CD4-positive, alpha-beta T cell treated with Interleukin-4 for 1 hour (primary cell): ENCODE results near the gene FUT7.

Experiments
- DNase-seq, 2 donors: peaks; one replicate each; pipeline ENCODE4 v3.0.0-alpha.2; 2020 to 2022

Gene FUT7

GRCh38 chr9:137030538-137031527, 1.1 kb downstream of the FUT7 start:
- DNase-seq: peak; percentile 52 to 64

DNA sequence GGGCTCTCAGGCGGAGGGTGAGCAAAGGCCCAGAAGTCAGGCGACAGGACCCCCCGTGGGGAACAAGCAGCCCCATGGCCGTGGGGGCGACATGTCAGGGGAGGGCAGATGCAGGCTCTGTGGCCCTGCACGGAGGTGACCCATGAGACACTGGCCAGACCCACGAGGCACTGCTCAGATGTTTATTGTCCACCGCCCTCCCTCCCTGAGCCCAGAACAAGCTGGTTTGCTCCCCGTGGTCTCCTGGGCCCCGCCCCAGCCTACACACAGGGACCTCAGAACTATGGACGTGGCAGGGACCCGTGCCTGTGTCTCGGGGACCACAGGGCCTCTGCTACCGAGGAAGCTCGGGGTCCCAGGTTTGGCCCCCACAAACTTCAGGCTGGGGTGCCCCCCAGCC, 1.9 kb downstream of the FUT7 start:
- no peak for DNase-seq

- peak; percentile 68 to 73 for DNase-seq
Measured at GRCh38 chr9:137029058-137029936, 2.6 kb downstream of the FUT7 start.

DNA sequence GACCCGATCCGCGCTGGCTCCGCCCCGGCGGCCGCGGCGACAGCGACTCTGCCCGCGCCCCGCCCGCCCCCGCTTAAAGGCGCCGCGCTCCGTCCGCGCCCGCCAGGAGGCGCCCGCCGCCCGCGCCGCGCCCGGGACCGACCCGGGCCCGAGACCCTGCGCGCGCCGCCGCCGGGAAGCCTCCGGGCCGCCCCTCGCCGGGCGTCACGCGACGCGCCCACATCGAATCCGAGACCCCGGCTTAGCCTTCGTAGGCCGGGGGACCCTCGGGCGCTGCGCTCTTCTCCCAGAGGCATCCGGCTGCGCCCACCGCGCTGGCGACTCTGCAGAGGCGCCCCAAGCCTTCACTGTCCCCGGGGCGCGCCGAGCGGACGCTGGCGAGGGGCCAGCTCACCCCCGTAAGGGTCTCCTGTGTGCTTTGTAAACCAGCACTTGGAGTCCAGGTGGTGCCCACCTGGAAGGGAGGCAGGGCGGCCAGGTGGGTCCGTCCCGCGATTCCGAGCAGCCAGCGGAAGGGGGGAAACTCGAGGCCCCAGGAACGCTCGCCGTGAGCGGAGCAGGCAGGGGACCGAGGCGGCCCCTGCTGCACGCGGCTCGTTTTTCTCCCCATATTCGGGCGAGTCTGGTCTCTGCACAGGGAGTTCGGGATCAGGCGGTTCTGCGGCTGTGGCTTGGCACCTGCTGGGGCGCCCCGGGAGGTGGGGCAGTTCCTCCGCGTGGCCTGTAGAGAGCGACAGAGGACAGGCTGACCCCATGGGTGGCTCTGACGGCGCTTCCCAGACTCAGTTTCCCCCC, 3.4 kb downstream of the FUT7 start:
- DNase-seq: peak; percentile 63 to 72

GRCh38 chr9:137027369-137028262, 4.3 kb downstream of the FUT7 start, which contains the start of gene ABCA2:
Gene ABCA2, minus strand, starts transcription at chr9:137028237. Its CDS starts 97 bp downstream, at chr9:137028140.
- DNase-seq: no peak

DNA sequence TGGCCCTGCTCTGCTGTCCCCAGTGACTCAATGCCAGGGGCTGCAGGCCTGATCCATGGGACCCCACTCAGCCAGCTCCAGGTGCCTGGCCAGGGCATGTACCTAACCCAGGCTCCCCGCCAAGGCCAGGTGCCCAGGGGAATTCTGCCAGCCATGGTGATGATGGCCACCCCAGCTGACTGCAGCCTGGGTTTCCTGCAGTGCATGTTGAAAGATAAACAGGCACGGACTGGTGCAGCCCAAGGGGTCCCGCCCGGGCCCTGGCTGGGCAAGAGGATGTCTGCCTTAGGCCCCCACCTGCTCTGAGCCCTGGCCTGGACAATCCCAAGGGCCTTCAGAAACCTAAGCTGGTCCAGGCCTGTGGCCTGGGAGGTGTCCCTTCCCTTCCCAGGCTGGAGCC, 5.1 kb downstream of the FUT7 start:
- DNase-seq: no peak

GRCh38 chr9:137026384-137026783, 5.5 kb downstream of the FUT7 start:
- DNase-seq: no peak

DNA sequence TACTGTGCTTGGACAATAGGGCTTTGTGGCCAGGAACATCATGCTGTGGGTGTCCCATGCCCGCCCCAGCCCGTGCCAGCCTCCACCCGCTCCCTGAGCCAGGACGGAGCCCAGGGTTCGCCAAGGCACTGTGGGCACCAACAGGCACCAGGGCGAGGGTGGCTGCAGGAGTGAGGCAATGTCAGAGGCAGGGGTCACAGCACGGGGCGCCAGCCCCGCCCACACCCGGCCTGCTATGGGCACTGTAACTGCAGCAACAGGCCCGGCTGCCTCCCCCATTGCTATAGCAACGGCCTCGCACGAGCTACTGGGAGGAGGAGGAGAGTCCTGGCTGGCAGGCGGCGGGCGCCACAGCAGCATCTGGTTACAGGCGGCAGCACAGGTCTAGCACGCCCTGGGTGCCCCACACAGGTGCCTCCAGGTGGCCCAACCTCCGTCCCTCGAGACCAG, 6.3 kb downstream of the FUT7 start:
- DNase-seq: peak in 1 of 2 donors; percentile 48

DNA sequence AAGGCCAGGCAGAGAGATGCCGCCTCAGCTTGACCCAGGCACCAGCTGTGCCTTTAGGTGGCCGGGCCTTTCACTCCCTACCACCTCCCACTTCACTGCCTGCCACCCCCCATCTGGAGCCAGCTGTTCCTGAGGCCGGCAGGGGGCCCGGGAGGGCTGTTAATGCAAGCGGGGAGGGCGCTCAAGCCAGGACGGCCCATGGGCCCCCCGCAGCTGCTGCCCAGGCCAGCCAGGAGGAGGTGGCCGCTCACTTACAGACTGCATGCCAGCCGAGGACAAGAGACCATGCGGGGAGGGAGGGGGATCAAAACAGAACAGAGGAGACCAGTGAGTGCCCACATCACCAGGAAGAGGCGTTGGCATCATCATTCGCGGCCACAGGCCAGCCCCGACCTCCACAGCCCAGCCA, 8.3 kb downstream of the FUT7 start:
- DNase-seq: no peak

- no peak for DNase-seq
Measured at GRCh38 chr9:137023157-137023556, 8.7 kb downstream of the FUT7 start.

DNA sequence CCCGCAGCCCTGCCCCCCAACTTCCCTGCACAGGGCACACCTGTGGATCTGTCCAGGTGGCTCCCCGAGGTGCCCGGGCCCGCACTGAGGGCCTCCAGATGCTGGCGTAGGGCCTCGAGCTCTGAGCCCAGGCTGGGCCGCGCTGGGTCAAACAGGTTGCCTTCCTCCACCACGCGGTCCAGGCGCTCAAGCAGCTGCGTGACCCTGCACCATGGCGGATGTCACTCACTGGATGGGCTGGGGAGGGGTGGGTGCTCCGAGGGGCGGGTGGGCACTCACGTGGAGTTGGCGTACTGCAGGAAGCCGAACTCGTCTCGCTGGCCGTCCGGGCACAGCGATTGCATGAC, 9.3 kb downstream of the FUT7 start:
- DNase-seq: no peak

DNA sequence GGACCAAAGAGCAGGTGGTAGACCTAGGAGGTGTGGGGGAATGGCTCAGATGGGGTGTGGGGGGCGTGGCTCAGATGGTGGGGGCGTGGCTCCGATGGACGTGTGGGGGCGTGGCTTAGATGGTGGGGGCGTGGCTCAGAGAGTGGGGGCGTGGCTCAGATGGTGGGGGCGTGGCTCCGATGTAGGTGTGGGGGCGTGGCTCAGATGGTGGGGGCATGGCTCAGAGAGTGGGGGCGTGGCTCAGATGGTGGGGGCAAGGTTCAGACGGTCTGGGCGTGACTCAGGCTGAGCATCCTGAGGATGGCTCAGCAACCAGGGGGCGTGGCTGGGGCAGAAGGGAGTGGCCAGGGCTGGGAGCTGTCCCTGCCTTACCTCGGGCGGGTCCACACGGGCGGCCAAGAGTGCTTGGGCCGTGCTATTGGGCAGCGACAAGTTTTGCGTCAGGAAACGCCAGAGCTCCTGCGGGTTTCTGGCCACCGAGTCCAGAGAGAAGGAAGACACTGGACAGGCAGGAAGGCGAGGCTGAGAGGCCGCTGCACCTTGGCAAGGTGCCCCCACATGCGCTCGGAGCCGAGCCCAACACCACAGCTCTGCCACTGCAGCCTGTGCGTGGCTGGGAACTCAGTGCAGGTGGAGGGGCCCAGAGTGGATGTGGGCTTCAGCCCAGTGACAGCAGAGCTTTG, 9.8 kb downstream of the FUT7 start:
- peak; percentile 76 to 77 for DNase-seq

GRCh38 chr9:137021568-137021978, 10.3 kb downstream of the FUT7 start:
- no peak for DNase-seq

- DNase-seq: no peak
Measured at GRCh38 chr9:137020771-137021567, 10.9 kb downstream of the FUT7 start.

- DNase-seq: no peak
Measured at GRCh38 chr9:137019891-137020683, 11.8 kb downstream of the FUT7 start.

DNA sequence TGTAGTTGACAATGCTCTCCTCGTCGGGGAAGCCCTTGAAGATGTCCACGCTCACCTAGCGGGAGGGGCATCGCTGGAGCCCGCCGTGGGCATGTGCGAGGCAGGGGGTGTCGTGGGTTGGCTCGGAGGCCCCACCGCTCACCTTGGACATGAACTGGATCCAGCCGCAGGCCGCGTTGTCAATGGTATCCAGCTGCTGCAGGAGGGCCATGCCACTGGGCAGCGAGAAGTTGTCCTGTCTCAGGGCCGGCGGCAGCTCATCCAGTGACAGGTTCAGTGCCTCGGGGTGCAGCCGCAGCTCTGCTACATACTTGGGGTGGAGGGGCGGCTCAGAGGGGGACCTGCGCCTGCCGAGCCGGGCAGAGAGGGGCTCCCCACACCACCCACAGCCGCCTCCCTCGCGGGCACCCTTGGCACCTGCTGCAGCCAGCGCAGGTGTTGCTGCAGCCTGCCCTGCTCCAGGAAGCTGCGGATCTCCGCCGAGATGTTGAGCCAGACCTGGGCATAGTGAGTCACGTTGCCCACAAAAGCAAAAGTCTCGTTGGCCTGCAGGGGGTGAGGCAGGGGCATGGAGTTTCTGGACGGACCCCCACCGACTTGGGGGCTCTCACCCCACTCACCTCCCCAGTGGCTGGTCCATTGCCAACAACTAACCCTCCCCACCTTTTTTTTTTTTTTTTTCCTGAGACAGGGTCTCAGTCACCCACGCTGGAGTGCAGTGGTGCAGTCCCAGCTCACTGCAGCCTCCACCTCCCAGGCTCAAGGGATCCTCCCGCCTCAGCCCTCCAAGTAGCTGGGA, 12.9 kb downstream of the FUT7 start:
- no peak for DNase-seq

DNA sequence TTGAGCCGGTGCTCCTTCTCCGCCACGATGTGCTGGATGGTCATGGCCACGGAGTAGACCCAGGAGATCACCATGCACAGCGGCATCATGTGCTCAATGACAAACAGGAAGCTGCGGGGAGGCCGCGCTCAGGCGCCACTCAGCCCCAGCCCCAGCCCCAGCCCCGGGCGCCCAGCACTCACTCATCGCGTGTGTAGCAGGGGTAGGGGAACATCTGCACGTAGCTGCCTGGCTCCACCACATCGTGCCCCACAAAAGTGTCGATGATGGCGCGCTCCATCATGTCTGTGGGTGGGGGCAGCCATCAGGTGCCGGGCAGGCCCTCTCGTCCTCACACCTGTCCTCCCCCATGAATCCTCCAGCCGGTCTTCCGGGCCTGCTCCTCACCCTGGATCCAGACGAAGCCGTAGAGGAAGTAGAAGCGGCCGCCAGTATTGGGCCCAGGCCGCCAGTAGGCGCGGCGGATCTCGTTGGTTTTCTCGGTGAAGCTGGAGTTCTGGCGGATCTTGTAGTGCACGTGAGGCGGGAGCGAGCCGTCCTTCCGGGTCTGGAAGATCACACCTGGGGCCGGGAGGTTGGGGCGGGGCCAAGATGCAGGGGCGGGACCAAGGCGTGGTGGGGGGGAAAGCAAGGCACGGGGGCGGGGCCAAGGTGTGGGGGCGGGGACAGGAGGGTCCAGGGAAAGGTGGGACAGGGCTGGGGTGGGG, 13.9 kb downstream of the FUT7 start:
- DNase-seq: no peak

DNA sequence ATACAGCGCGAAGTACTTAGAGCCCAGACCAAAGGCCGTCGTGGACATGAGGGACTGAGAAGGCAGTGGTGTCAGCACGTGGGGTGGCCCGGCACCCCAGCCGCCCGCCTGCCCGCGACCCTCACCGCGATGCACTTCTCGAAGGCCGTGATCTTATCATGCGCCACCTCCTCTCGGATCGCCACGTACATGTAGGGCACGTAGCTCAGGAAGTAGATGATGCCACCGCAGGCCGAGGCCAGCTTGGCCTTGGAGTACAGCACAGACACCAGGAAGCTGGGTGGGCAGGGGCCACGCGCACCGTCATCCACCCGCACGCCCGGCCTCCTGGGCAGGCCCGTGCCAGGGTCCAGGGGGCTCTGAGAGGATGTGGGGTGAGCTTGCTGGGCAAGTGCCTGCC, 14.8 kb downstream of the FUT7 start:
- DNase-seq: no peak
